Vagina (tissue), 2 donors: ENCODE results near the gene LRRIQ4. TPM values are rescaled to one million over a fixed set of nuclear protein-coding genes. Genes with fewer than 3 reads are reported as not detected.

ENCODE experiments used
- DNase-seq, 2 donors: peaks; one replicate each; pipeline ENCODE4 v3.0.0-alpha.2; 2017; ENCODE audit errors: extremely low spot score in 2 of 2
- H3K27ac ChIP-seq: fragments of 200-600 bp; sonication (generic); one replicate; pipeline ENCODE4 v1.5.1; 2019
- H3K27me3 ChIP-seq: fragments of 200-600 bp; sonication (generic); one replicate; pipeline ENCODE4 v1.5.1; 2019
- H3K36me3 ChIP-seq, 2 donors: fragments of 200-600 bp; sonication (generic); one replicate each; pipeline ENCODE4 v1.5.1; 2017 to 2019
- H3K4me1 ChIP-seq: fragments of 200-600 bp; sonication (generic); one replicate; pipeline ENCODE4 v1.5.1; 2019
- H3K4me3 ChIP-seq, 2 donors: fragments of 200-600 bp; sonication (generic); 1 replicate in 1 of 2; 2 replicates in 1 of 2; pipeline ENCODE4 v1.5.1; 2016 to 2019
- H3K9me3 ChIP-seq: fragments of 200-600 bp; sonication (generic); one replicate; pipeline ENCODE4 v1.5.1; 2019
- CTCF ChIP-seq, 3 experiments: fragments of 450-650 bp in 2 of 3; fragments of 200-600 bp in 1 of 3; sonication (generic) in 1 of 3; IDR thresholded peaks; one replicate each; pipeline ENCODE4 v1.5.1; 2017 to 2019; ENCODE audit warnings: antibody characterized with exemption in 3 of 3, mild to moderate bottlenecking in 2 of 3, moderate library complexity in 2 of 3
- POLR2A ChIP-seq, 2 donors: fragments of 450-650 bp; IDR thresholded peaks; one replicate each; pipeline ENCODE4 v1.6.1; 2017; ENCODE audit warnings: antibody characterized with exemption in 2 of 2, mild to moderate bottlenecking in 2 of 2, moderate library complexity in 2 of 2
- POLR2AphosphoS5 ChIP-seq, 2 donors: sonication (generic); formaldehyde crosslinking; IDR thresholded peaks; one replicate each; pipeline ENCODE4 v1.9.0; 2017; ENCODE audit warnings: antibody characterized with exemption in 2 of 2, mild to moderate bottlenecking in 2 of 2, low read depth in 1 of 2; ENCODE audit not compliant: insufficient read depth in 1 of 2
- intact Hi-C: fragments of 100-400 bp; cut with DNase I; formaldehyde crosslinking; loops from one replicate; pipeline ENCODE4 v1.15.1; 2023
- total RNA-seq: library from RNA; depleted of rRNA; stranded (reverse); fragments of >200 nt; gene quantifications from one replicate; pipeline ENCODE4 v1.2.3, GENCODE V29; 2016

LRRIQ4 gene
- total RNA-seq, 1 donor from 2014 or later = not detected

- DNase-seq = no peak
- Histone ChIP-seq H3K4me3 (no peak overlapping the region), H3K27ac (no peak overlapping the region), H3K9me3 (no peaks in the 10 kb centered on the region), H3K27me3 (no peaks in the 10 kb centered on the region), H3K36me3 (no peaks in the 10 kb centered on the region), H3K4me1 (no peaks in the 10 kb centered on the region)
- no peak for TF ChIP-seq CTCF (IDR thresholded peaks at IDR 0.05)
- TF ChIP-seq POLR2AphosphoS5 (IDR thresholded peaks at IDR 0.05; ENCODE audit: insufficient read depth in 1 of 2, low read depth in 1 of 2) = no peak
- no peak for TF ChIP-seq POLR2A (IDR thresholded peaks at IDR 0.05)
- intact Hi-C loops = no loop called here
Observed at GRCh38 chr3:169871129-169871886, 58.6 kb downstream of the LRRIQ4 start.

- Histone ChIP-seq H3K4me3 (no peak overlapping the region), H3K36me3 (no peaks in the 10 kb centered on the region), H3K9me3 (no peaks in the 10 kb centered on the region), H3K27ac (no peak overlapping the region), H3K27me3 (no peaks in the 10 kb centered on the region), H3K4me1 (no peaks in the 10 kb centered on the region)
- TF ChIP-seq CTCF (IDR thresholded peaks at IDR 0.05) = no peak
- no peak for TF ChIP-seq POLR2A (IDR thresholded peaks at IDR 0.05)
- TF ChIP-seq POLR2AphosphoS5 (IDR thresholded peaks at IDR 0.05; ENCODE audit: insufficient read depth in 1 of 2, low read depth in 1 of 2) = no peak
- no peak for DNase-seq
- intact Hi-C loops = no loop called here
Observed at GRCh38 chr3:169879013-169879557, 66.4 kb downstream of the LRRIQ4 start.

- no peak for DNase-seq
- TF ChIP-seq CTCF (IDR thresholded peaks at IDR 0.05) (no peak), POLR2A (IDR thresholded peaks at IDR 0.05) (no peak), POLR2AphosphoS5 (IDR thresholded peaks at IDR 0.05; ENCODE audit: insufficient read depth in 1 of 2, low read depth in 1 of 2) (no peak)
- H3K4me3 ChIP-seq = no peak overlapping the region
- no peaks in the 10 kb centered on the region for H3K27me3 ChIP-seq
- no peaks in the 10 kb centered on the region for H3K9me3 ChIP-seq
- intact Hi-C loops = no loop called here
- no peaks in the 10 kb centered on the region for H3K4me1 ChIP-seq
- H3K36me3 ChIP-seq = no peaks in the 10 kb centered on the region
- H3K27ac ChIP-seq = no peak overlapping the region
Observed at GRCh38 chr3:169879845-169880575, 67.3 kb downstream of the LRRIQ4 start.

GRCh38 chr3:169880576-169881250 is 68.0 kb downstream of the LRRIQ4 start:
- Histone ChIP-seq H3K4me3 (no peak overlapping the region), H3K36me3 (no peaks in the 10 kb centered on the region), H3K4me1 (no peaks in the 10 kb centered on the region), H3K9me3 (no peaks in the 10 kb centered on the region), H3K27me3 (no peaks in the 10 kb centered on the region), H3K27ac (no peak overlapping the region)
- DNase-seq = no peak
- no peak for TF ChIP-seq CTCF (IDR thresholded peaks at IDR 0.05)
- intact Hi-C loops = no loop called here
